Endometrial microvascular endothelial cells (primary cell): ENCODE measurements around the gene ABCG2. TPM values are rescaled to one million over a fixed set of nuclear protein-coding genes. Genes with fewer than 3 reads are reported as not detected.
"Not testable (repeated sequence)": the region's sequence is repeated elsewhere in the genome, so short reads cannot be mapped to it uniquely, and the experiment has no call there.

Experiments
- in situ Hi-C: cut with HindIII; loops from 2 replicates; pipeline ENCODE4 v1.10.0; 2017; ENCODE audit warnings: low sequenced_read_pairs, low pct_unique_long_range_greater_than_20kb; ENCODE audit errors: inconsistent ontology term
- total RNA-seq: library from RNA; depleted of rRNA; stranded (reverse); fragments of >200 nt; gene quantifications from one replicate; pipeline ENCODE4 v1.2.3, GENCODE V29; 2015; ENCODE audit errors: inconsistent ontology term

The ABCG2 gene
- total RNA-seq, 1 donor from 2014 or later = 8.9 TPM

DNA sequence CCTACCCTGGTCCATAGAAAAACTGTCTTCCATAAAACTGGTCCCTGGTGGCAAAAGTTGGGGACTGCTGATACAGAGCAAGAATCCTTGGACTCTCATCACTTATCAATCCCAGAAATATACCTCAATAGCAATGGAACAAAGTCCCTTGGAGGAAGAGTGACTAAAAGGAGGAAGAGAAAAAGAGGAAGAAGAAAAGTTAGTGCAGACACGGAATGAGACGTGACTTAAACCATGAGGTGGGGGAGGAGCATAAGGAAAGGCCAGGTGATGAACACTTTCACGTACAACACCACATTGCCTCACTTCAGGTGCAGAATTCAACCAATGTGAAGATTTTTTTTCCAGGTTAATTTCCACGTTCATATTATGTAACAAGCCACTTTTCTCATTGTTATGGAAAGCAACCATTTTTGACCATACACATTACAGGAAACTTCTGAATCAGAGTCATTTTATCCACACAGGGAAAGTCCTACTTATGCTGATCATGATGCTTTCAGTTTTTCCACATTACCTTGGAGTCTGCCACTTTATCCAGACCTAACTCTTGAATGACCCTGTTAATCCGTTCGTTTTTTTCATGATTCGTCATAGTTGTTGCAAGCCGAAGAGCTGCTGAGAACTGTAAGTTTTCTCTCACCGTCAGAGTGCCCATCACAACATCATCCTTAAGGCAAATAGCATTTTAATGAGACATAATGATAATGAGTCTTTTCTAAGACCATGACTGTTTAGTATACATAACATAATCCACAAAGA lies 27.7 kb downstream of the ABCG2 start:
- in situ Hi-C loops = no loop called here

GRCh38 chr4:88130003-88130402 lies 28.4 kb downstream of the ABCG2 start:
- in situ Hi-C loops = no loop called here

- in situ Hi-C loops = not testable (repeated sequence)
These were observed 36.2 kb downstream of the ABCG2 start for GRCh38 chr4:88122260-88122659.

GRCh38 chr4:88119943-88120342 lies 38.5 kb downstream of the ABCG2 start:
- in situ Hi-C loops = no loop called here

DNA sequence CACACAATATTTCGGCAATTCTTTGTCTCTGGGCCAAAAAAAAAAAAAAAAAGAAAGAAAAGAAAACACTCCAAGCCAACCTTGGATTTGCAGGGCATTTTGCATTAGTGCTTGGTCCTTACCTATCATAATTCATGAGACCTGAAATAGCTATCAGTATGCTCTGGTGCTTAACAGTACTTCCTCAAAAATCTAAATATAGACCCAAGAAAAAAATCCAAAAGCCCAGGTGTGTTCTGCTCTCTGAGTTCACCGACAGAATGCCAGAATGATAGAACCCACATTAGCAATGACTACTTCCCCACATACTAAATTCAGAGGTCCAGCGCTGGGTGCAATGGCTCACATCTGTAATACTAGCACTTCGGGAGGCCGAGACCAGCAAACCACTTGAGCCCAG lies 42.9 kb downstream of the ABCG2 start:
- in situ Hi-C loops = no loop called here

GRCh38 chr4:88112856-88113255 lies 45.6 kb downstream of the ABCG2 start:
- in situ Hi-C loops = no loop called here

DNA sequence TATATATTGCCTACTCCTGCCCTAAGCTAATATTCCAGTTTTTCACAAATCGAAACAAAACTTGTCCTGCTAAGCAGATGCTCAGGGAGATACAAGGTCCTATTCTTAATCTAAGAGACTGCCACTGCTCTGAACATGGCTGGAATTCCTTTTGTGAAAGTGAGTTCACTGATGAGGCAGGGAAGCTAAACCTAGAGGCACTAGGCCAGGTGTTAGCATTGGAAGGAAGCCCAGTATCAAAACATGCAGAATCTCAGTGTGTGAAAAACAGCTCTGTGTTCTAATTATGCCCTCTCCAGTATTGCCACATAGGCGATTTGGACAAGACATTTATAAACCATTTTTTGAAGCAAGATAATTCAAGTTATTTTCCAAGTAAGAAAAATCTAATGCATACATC lies 47.6 kb downstream of the ABCG2 start:
- in situ Hi-C loops = no loop called here

DNA sequence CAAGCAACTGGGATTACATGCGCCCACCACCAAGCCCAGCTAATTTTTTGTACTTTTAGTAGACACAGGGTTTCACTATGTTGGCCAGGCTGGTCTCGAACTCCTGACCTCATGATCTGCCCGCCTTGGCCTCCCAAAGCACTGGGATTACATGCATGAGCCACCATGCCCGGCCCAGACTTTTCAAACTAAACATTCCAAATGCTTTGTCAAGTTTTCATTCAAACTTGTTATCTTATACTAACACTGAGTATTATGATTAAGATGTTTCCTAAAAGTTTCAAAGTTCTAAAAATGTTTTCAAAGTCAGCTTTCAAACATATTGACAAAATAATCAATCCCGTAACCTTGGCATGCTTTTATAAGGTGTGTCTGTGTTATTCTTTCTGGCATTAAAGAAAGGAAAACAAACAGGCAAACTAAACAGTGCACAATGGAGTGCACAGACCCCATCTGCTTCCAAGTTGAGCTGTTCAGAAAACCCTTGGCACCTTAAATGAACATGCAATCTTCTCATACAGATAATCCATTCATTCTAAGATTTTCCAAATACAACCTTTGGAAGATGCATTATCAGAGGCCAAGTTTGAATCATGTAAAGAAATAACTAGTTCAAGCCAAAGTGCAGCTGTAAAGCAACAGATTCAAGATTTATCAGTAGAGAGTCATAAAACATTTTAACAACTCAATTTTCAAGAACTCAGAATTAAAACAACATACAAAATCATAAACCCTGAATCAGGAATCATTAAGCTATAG lies 49.1 kb downstream of the ABCG2 start:
- in situ Hi-C loops = no loop called here

- in situ Hi-C loops = no loop called here
These were observed 49.7 kb downstream of the ABCG2 start for GRCh38 chr4:88108747-88109122.

DNA sequence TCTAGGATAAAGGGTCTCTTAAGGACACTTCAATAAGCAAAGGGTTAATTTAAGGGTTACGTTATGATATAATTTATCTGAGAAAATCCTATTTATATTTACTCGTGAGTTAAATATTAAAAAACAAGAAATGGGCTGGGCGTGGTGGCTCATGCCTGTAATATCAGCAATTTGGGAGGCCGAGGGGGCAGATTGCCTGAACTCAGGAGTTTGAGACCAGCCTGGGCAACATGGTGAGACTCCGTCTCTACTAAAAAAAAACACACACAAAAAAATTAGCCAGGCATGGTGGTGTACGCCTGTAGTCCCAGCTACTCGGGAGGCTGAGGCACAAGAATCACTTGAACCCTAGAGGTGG lies 50.4 kb downstream of the ABCG2 start:
- in situ Hi-C loops = not testable (repeated sequence)

DNA sequence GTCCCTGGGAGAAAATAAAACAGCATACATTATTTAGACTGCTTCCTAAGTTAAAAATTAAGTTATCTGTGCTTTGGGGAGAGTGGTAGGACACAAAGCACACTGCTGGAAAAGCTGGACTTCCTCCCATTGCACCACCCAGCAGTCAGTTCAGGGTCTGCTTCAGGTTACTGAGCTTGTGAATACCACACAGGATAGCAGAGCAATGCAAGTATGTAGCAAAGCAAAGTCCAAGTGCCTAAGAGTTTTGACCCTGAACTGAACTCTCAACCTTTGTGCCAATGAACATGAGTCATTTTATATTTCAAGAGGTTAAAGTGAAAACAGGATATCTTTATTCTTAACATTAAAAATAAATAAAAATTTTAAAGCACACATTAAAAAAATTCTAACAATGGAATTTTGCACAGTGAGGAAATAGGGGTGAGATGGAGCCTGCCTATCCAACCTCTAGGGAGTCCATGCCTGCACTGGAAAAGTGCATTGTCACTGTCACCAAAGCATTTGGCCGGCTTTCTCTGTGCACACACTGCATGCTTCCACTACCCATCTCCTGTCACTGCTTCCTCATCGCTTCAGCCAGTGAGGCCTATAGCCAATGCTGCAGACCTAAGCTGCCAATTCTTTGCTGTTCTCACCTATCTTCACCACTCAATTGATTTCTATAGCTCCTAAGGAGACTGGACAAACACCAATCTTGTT lies 50.9 kb downstream of the ABCG2 start:
- in situ Hi-C loops = no loop called here

- in situ Hi-C loops = no loop called here
These were observed 52.2 kb downstream of the ABCG2 start for GRCh38 chr4:88106205-88106604.

DNA sequence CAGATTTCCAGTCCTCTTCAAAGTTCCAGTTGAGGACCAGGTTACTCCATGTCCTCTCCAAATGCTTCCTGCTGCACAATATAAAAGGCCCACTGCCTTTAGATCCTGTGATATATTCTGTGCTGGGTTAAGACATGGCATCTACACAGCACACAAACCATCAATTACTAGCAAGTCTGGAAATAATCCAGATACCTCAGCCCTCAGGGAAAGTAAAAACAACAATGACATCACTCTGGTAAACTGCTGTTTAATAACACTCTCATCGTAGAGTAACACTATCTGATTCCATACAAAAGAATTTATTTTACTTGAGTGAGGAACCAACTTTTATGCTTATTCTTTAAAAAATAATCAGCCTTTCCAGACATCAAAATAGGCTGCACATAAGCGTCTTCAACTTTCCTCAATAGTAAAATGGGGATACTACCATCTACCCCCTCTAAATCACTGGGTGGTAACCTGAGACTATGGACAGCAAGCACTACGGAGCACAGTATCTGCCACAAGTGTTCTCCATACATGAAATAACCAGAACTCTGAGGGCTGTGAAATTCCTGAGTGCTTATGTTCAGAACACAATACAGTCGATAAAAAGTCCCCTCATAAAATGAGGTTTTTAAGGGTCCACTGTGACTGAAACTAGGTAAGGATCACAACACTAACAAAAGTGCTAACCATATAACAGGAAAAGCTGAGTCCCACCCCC lies 53.4 kb downstream of the ABCG2 start:
- in situ Hi-C loops = no loop called here

DNA sequence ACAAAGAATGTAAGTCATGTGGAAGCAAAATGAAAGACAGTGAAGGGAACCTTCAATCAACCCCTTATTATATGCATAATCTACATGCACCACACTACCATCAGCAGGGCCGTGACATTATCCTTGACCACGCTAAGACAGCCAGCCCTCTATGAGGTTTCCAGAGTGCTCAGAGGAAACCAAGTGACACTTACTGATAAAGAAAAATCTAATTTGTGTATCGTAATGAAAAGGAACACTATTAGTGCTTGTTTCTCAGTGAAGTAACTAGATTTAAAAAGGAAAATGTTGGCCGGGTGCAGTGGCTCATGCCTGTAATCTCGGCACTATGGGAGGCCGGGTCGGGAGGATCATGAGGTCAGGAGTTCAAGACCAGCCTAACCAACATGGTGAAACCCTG lies 56.4 kb downstream of the ABCG2 start:
- in situ Hi-C loops = no loop called here

DNA sequence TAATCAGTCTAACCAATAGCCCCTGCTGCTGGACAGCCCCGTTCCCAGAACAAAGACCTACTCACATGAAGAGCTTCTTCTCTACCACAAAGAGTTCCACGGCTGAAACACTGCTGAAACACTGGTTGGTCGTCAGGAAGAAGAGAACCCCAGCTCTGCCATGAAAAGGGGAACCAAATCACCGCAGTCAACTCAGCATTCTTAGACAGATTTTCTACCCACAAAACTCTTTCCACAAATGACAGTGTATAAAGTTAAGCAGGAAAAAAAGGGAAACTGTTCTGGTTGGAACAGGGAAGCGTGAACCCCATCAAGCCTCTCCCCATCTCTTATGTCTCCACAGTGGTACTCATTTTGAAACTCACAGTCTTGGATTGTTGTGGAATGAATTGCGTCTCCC lies 57.3 kb downstream of the ABCG2 start:
- in situ Hi-C loops = no loop called here

DNA sequence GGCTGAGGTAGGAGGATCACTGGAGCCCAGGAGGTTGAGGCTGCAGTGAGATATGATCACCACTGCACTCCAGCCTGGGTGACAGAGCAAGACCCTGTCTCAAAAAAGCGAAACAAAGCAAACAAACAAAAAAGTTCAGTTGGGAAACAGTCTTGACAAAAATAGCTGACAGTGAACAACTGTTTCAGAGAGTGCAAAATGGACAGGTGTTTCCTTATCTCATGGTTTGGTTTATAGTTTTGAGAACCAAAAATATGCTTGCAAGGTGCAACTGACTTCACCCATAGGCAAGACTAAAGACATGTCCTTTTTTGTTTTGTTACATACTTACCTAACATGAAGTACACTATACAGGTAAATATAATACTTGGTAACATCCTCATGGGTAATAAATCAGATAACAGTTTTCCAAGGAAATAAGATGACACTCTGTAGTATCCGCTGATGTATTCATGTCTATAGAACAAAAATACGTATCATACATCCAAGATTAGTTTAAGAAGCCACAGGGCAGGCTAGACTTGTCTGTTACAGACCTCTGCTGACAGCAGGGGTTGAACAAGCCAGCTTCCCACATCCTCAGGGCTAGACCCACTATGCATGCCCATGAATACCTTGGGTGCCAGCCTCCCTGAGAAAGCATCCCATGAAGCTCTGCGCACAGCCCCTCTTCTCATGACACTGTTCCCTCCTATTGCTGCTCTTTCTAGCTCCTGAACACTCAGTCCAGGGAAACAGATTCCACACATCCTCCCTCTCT lies 59.3 kb downstream of the ABCG2 start:
- in situ Hi-C loops = no loop called here

- in situ Hi-C loops = no loop called here
These were observed 60.7 kb downstream of the ABCG2 start for GRCh38 chr4:88097781-88098180.

- in situ Hi-C loops = no loop called here
These were observed 61.1 kb downstream of the ABCG2 start for GRCh38 chr4:88097301-88097700.

DNA sequence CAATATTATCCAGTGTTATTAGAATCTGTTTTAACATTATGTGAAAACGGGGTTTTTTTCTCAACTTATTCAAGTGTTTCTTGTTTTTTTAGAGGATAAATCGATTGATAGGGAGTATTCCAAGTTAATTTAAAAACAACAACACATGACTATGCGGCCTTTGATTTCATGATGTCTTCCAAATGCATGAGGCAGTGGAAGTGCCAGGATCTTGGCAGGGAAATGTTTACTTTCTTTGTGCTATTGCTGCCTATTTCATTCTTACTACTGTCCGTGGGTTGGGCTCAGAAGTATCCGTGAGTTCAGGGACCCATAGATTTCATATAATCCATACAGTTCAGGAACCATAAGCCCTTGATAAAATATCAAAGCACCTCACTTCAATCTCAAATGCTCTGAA lies 64.6 kb downstream of the ABCG2 start:
- in situ Hi-C loops = no loop called here
